GM18526 (cell line): Measurements from ENCODE around the gene SREBF2.
A peak's percentile ranks its signal among the peaks of the same experiment; 100 is the strongest.

ENCODE experiments used
- POLR2A ChIP-seq: IDR thresholded peaks from 3 replicates; pipeline ENCODE4 v1.6.1; 2011; ENCODE audit not compliant: insufficient read length; ENCODE audit errors: extremely low read depth

Gene SREBF2

GRCh38 chr22:41845380-41846267 lies 12.7 kb downstream of the SREBF2 start:
- no peak for TF ChIP-seq POLR2A

GRCh38 chr22:41846268-41846987 lies 13.5 kb downstream of the SREBF2 start:
- TF ChIP-seq POLR2A: no peak

- TF ChIP-seq POLR2A: no peak
These were observed 14.4 kb downstream of the SREBF2 start for GRCh38 chr22:41847300-41847699.

DNA sequence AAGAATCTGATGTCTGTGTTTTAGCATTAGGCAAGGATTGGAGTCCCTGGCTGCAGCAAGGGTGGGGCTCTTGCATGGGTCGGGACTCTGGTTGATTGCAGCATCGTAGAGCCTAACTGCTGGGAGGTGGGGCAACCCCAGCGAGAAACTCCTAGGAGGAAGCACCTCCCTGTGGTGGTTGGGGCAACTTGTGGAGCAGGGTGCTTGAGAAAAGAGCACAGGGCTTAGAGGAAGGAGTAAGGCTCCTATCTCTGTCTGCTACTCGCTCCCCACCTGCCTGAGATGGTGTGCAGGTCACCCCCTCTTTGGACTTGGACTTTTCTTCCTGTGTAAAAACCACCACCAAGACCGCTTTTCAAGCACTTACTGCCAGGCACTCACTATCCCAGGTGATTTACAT lies 15.6 kb downstream of the SREBF2 start:
- TF ChIP-seq POLR2A: no peak

DNA sequence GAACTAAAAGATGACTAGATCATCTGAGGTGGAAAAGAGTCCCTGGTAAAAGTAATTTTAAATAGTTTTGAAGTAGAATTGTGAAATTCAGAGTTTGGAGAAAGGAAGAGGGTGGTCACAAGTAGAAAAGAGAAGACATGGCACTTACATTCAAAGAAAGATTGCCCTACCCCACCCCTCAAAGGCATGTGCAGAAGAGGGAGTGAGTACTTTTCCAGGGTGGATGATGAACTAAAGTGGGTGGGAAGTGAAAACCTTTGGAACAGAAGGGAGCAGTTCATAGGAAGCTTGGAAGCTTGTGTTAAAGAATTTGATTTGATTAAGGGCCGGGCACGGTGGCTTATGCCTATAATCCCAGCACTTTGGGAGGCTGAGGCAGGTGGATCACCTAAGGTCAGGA lies 23.6 kb downstream of the SREBF2 start:
- TF ChIP-seq POLR2A: no peak

- TF ChIP-seq POLR2A: no peak
These were observed 24.4 kb downstream of the SREBF2 start for GRCh38 chr22:41857155-41857859.

GRCh38 chr22:41857860-41858199 lies 24.9 kb downstream of the SREBF2 start:
- no peak for TF ChIP-seq POLR2A

DNA sequence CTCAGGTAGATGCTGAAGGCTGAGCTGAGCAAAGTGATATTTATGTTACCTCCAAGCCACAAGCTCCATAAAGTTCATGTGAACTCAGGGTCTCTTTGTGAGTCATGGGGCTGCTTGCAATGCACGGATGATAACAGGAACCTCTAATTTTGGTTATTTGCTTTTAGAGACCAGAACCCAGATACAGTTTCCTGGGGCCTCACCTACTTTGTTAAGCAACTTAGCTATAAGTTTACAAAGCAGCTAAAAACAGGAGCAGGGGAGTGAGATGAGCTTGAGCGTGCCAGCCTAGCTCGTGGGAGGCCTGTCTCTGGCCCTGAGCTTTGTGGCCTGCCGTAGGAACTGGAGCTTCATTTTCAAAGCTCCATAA lies 29.2 kb downstream of the SREBF2 start:
- TF ChIP-seq POLR2A: peak; percentile 30

DNA sequence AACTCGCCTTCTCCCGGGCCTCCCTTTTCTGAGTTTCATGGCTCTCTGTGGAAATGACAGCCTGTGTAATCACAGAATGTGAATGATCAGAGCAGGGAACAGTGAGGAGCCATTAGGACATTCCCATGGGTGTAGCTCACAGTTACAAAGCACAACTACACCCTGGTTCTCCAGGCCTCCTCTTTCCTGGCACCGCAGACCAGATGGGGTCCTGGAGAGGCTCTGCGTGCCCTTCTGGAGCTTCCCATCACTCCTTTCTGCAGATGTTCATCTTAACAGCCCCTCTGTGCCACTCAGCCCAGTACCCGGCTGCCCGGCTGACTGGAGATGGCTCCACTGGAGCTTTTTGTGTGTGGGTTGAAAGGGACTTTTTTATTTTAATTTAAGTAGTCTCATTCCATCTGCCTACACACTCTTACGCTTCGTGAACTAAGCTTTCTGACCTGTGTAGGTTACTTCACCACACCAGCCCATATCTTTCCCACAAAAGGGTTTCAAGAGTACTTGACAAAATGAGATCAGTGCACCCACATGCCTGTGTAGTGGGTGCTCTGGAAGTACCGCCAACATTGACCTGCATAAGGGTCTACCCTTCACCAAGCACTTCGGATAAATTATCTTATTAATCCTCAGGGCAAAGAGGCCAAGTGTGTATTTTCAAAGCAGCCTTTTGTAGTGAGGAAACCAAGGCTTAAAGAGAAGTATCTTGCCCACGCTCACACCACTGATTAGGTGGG lies 29.8 kb downstream of the SREBF2 start:
- peak; percentile 19 for TF ChIP-seq POLR2A

DNA sequence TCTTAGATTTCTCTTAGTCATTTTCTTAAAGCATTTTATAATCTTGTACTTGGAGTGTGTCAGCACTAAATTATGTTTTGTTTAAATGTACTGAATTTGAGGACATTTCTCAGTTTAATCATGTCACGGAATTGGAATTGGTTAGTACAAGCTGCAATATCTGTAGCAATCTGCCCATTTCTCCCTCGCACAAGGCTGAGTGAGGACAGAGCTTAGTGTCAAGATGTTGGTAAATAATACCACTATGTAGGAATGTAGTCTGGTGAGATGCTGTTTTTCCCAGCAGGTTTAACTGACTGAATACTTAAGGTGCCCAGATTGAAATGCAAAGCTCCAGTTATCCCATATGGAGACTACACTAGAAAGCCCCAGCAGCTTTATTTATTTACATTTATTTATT lies 30.6 kb downstream of the SREBF2 start:
- TF ChIP-seq POLR2A: no peak

GRCh38 chr22:41868556-41868955 lies 35.7 kb downstream of the SREBF2 start:
- TF ChIP-seq POLR2A: no peak

GRCh38 chr22:41870786-41871185 lies 37.9 kb downstream of the SREBF2 start:
- no peak for TF ChIP-seq POLR2A

GRCh38 chr22:41873391-41873790 lies 40.5 kb downstream of the SREBF2 start:
- TF ChIP-seq POLR2A: no peak

DNA sequence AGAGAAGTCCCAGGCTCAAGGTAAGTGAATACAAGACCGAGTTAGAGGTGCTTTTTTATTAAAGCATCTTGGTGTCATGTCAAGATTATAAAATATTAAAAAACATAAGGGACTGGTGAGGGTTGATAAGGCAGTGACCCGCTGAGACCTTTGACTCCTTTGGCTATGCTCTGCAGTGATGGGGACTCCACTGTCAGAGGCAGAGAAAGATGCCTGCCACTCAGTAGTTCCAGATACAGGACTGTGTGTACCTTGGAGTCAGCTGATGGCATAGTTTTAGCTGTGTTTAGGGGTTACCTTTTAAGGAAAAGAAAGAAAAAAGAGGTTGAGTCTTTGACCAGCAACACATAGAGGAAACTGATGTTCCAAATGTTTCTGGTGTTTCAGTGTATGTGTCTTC lies 41.2 kb downstream of the SREBF2 start:
- TF ChIP-seq POLR2A: no peak
